Stimulated activated CD8-positive, alpha-beta memory T cell treated with anti-CD3 and anti-CD28 coated beads, Interleukin-12 subunit alpha, Interleukin-12 subunit beta, amount 100 ng/mL, for 4 hours (primary cell): ENCODE data around the gene THADA.

Experiments
- DNase-seq: peaks from one replicate; pipeline ENCODE4 v3.0.0-alpha.2; 2020; ENCODE audit warnings: low read depth

The THADA gene

DNA sequence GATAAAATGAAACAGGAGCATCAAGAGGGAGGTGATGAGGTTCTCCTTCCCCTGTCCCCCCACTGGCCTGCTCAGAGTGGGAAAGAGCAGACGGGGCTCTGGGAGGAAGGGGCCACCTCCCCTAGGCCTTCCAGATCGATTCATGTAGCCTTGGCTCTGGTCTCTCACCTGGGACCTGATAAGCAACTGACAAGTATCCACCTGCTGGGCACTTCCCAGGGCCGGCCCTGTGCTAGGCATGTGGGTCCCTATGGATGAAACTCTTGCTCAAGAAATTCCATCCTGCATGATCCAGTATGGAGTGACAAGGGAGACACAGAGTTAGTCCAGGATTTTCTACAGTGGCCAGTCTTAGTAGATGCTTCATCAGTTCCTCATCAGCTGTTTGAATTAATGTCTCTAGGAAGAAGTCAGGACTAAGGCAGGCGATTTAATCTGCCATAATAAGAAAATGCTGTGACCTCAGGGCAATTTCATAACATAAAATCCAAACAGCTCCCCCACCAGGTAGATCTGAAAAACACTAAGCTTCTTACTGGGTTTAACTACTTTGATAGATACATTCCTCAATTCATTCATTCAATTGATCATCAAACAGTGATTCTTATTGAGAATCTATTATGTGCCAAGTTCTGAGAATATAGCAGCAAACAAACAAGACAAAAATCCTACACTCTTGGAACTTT lies 324.8 kb downstream of the THADA start:
- DNase-seq: no peak

DNA sequence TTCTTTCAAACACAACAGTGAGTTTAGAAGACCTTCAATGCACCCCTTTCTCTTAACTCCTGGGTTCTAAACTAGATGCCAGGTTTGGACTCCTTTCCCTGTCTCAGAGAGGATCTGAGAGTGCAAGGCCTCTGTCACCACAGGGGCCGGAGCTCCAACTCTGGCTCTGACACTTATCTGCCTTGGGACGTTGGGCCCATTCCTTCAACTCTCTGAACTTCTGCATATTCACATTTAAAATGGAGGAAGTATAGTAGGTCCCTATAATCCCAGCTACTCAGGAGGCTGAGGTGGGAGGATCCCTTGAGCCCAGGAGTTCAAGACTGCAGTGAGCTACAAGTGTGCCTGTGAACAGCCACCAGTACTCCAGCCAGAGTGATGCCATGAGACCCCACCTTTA lies 325.4 kb downstream of the THADA start:
- no peak for DNase-seq

DNA sequence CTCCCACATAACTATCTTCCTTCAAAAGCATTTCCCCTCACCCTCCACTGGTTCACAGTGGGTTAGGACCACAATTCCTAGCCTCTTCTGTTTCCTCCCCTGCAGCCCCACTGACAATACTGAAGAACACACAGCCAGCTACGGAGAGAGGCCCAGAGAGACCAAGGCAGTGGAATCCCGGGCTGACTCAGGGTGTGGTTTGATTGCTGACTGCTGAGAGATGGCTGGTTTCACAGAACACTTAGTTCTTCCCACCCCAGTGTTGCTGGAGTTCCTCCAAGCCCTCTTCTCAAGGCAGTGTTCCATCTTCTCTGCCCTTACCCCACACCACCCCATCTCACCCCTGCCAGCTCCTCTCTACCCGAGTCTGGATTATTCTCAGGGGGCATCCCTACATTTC lies 326.1 kb downstream of the THADA start:
- no peak for DNase-seq

DNA sequence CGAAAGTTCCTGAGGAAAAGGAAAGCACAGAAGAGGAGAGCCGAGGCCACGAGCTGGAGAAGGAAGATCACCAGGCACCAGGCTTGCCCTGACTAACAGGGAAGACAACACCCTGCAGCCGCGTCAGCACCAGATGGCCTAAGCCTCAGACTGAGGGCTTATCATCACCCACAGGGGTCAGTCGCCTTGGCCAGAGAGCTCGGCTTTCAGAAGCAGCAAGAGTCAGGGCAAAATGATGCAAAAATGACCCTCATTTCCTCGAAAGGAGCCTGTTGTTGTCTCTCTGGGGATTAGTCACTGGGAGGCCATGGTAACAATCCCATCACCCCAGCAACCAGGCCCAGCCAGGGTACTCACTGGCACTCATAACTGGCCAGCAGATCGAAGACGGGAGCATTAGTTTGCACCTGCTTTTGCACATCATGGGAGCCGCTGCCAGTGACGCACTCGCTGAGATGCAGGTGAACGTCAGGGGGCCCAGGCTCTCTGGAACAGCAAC lies 326.7 kb downstream of the THADA start:
- no peak for DNase-seq

DNA sequence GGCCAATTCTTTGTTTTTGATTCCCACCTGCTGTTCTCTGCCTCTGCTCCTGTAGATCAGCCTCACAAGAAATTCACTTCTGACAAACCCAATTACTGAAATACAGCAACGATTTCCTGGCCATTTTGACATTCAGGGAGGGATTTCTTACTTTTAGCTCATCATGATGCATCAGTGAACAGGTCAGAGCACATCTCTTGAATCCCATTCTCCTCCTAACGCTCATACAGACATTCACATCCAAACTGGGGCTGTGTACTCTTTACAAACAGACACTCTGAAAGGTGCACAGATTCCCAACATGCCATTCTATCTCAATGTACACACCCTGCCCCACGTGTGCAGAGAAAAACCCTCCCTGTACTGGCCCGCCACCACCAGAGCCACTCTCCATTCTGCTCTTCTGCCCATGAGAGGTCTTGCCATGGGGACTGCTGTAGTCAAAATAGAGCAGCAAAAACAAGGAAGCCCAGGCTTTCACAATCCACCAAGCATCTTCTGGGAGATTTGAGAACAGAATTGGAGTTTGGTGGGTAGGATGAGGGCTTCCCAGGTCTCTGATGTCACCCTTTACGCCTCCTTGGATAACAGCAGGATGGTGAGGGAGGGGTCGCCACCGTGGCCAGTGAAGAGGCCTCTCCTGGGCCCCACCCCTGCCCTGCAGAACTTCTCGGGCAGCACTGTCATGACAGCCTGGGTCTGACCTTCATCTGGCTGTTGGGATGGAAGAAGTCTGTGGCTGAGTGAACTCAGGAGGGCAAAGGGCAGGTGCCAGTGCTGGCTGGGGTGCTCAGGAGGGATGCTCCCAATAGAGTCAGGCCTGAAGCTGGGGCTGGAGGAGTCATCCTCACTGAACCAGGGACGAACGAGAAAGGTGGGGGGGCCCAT lies 327.5 kb downstream of the THADA start:
- DNase-seq: no peak

DNA sequence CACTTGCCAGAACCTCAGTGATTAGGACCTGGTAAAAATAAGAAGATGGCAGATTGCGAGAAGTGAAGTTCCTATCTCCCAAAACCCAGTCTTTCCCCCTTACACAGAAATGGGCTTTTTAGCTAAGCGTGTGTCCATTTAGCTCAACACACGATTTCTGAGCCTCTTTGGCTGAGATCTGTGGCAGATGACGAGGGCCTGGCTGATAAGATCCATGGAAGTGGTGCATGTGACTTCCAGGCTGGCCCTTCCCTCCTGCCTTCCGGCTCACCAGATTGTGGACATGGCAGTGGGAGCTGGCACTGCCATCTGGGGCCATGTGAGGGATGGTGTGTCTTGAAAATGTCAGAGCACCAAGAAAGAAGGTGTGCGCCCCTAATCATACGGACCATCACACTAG lies 328.5 kb downstream of the THADA start:
- DNase-seq: no peak

DNA sequence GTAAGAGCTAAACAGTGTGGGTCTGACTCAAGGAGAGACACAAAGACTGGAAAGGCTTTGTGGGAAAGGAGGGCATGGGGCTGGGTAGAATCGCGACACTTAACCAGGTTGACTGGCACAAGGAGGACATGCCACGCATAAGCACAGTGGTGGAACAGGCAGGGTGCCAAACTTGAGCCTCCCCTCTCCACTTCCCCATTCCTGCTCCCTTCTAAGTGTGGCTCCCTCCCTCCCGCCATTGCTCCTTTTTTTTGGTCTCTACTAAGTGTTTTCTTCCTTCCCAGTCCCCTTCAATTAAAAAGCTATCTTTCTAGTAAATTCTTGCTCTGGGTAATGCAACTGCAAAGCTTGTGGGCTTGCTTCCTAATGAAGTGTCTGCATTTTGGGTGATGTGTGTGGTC lies 329.1 kb downstream of the THADA start:
- DNase-seq: no peak

DNA sequence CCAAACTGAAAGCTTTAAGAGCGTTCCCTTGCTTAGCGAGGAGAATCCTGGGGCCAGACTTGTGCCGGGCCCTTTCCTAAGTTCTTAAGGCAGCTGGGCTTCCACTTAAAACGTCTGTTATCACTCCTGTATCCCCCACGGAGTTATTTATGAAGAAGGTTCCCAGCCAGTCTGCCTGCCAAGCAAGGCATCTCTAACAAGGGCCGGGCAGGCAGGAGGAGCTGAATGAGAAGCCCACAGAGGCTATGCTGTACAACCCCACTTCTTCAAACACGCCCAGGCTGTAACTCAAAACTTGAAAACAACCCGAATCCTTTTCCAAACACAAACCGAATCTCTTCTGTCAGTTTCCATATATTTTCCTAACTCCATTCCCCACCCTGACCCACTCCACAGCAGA lies 330.4 kb downstream of the THADA start:
- no peak for DNase-seq

DNA sequence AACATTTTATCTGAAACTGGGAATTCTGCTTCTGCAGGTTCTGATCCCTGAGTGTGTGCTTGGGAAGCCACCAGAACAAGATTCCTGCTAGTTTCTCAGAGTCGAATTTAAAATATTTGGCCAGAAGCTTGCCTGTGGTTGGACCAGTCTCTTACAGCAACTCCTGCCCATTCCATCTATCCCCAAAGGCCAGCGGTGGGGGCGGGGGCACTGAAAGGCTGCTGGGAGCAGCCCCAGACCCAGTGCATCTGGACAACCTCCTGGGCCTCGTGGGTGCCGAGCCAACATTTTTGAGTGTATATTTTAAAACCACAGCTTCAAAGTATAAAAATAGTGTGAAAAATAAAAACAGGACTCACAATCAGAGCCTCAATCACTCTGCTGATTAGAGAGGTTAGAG lies 330.8 kb downstream of the THADA start:
- no peak for DNase-seq

DNA sequence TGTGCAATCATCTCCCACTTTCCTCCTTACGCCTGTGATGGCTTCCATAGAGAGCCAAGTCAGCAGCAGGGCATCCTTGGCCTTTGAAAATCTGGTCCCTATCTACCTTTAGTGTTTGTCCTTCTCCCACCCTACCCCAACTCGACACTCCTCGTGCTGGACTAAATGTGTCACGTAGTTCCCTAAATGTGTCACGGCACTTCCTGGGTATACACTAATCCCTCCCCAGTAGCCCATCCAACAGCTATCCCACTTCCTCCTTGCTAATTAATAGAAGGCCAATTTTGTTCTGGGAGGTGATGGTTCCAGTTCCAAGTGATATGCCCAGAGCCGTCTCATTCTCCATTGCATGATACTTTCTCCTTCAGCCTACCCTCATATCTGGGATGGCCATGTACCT lies 332.9 kb downstream of the THADA start:
- no peak for DNase-seq

DNA sequence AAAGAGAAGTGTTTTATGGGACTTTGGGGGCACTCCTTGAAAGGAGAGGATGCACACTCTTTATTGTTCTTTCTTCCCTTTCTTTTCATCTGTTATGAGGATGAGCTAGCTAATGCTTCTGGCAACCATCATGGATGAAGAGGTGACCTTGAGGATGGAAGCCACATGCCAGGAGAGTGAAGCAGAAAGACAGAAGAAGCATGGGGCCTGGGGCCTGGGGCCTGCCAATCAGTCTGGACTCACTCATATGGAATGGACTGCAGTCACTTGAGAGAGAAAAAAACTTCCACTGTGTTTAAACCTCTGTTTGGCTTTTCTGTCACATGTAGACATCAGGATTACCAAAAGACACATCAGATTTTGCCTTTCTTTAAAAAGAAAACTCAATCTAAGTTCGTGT lies 333.6 kb downstream of the THADA start:
- DNase-seq: no peak

DNA sequence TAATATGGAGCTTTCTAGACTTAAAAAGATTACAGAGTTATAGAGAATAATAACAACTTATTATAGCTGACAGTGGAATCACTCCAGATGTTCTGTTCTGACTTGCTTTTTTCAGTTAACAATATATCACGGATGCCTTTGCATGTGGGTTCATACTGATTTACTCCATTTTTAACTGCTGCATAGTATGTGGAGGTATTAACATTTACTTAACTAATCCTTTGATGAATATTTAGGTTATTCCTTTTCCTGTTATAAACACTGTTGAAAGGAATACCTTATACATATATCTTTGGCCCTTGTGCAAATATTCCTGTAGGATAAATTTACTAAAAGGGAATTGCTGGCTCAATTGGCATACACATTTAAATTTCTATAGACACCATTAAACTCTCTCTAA lies 336.3 kb downstream of the THADA start:
- DNase-seq: no peak

DNA sequence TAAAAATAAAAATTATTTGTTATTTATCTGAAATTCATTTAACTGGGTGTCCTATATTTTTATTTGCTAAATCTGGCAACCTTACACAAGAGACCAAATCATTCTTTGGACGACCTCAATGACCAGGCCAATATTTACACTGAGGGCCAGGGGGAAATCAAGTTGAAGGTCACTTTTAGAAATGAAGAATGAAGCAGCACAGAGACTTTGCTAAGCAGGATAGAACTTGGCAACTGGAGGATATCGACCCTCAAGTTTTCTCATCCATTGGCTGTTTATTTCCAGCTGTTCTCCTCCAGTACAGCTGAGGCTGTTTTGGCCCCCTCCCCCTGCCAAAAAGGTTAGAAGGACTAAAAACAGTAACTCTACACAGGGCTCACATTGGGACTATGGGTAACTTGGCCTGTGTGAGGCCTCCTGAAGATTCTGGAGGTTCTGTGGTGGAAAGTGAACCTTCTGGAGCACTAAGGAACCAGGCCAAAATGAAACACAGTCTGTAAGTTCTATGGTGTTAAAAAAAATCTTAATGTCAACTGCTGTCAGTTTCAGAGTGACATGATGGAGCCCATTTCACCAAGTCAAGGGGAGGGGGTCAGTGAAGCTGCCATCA lies 337.2 kb downstream of the THADA start:
- no peak for DNase-seq

DNA sequence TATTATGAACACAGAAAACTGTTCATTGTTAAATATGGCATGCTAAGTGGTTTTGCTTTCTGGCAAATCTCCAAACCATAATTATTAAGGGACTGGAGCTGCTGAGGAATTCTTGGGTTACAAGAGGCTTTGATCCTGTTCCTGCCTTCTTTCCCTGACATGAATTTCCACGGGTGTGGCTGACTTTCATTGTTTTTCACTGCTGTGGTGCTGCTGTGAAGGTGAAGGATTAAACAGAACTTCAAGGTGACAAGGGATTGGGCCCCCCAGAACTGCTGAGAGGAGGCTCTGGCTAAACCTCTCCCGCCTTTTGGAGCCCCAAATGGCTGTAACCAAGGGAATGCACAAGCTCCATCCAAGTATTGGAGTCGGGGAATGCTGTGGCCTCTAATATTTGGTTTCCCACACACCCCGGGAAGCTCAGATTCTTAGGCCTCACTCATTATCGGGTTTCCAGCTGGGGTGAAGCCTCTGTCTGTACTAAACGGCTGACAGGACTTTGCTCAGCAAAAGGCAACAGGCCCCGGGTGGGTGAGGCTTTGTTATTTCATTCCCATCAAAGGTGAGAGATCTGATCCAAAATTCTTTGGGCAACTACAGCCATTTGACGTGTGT lies 340.4 kb downstream of the THADA start:
- no peak for DNase-seq

DNA sequence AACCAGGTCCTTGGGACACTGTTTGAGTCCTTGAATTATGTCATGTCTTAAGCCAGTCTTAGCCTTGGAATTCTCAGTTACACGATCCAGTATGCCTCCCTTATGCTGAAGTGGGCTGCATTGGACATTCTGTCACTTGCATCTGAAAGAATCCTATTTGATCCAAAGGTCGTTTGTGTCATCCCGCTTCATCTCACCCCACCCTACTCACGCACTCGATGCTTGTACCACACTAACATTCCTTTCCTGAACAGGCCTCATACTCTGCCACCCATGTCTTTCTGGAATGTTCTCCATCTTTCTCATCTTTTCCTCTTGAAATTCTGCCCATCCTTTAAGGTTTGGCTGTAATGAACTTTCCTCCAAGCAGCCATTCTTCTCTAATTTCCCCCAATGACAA lies 341.5 kb downstream of the THADA start:
- DNase-seq: no peak

DNA sequence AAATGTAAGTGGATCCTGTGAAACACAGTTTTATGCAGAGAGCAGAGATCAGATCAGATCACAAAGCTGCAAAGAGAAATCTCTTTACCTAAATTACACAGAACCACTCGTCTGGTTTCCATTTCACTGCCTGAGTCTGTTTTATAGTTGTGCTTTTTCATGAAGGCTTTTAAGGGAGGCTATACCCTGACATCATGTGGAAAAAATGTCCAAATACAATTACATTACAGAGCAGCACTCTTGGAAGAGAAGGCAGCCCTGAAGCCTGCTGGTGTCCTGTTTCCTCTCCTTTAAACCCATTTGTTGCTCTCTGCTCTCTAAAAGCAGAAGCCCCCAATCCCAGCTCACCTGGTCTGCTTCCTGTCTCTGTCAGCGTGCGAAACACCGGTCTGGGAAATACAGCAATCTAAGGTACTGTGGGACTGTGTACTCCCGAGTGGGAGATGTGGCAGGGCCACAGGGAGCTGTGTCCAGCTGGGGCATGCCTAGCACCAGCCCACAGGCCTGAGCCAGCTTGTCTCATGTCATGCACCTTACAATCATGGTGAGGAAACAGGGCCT lies 344.6 kb downstream of the THADA start:
- no peak for DNase-seq

DNA sequence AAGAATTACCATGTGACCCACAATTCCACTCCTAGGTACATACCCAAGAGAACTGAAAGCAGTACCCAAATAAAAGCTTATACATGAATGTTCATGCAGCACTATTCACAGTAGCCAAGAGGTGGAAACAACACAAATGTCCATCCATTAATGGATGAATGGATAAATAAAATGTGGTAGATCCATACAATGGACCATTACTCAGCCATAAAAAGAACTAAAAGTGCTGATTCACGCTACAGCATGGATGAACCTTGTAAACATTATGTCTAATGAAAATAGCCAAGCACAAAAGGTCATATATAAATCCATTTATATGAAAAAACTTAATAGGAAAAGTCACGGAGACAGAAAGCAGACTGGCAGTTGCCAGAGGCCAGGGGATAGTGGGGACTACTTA lies 345.8 kb downstream of the THADA start:
- DNase-seq: no peak

DNA sequence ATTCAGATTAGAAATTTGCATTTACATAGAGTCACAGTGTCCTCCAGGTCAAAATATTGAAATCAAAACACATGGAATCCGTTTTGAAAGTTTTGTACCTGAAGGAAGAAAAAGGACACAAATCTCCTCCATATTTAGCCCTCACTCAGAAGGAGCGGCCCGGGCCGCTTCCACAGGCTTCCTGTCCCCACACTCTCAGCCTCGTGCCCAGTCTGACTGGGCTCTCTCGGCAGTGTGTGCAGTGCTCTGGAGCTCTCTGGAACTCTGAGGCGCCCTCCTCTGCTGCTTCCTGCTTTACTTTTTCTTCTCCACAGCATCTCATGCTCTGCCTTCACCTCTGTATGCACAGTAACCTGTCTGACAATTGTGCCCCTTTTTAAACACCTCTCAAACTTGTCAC lies 347.2 kb downstream of the THADA start:
- DNase-seq: no peak

DNA sequence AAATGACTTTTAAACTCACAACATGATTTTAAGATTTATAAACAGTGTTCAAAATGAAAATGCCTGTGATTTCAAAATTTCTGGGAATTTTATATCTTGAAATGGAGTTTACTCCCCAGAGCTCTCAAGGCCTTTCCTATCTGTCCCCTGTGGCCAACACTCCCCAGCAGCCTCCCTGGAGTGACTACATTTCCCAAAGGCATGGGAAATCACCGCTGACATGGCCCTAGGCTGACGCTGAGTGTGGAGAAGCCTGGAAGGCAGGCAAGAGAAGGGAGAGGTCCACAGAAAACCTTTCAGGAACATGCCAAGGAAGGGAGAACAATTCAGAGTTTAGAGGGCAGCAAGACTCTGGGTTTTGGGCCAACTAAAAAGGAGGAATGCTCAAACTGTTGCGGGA lies 349.2 kb downstream of the THADA start:
- no peak for DNase-seq

DNA sequence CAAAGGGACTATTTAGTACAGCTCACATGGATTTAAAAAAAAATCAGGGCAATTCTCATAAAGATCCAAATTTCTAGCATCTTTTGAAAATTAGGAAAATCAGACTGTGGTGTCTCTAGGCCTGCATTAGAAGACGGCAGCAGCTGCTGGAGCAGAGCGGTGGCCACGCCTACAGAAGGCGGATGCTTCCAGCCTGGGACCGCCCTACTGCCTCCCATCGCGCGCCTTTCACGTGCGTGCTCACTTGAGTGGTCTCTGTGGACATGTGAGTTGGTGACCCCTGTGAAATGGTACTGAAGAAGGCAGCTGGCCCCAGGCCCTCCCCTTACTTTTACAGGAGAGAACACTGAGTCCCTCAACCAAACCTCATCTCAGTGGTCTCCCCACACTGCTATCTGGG lies 354.3 kb downstream of the THADA start:
- DNase-seq: no peak

DNA sequence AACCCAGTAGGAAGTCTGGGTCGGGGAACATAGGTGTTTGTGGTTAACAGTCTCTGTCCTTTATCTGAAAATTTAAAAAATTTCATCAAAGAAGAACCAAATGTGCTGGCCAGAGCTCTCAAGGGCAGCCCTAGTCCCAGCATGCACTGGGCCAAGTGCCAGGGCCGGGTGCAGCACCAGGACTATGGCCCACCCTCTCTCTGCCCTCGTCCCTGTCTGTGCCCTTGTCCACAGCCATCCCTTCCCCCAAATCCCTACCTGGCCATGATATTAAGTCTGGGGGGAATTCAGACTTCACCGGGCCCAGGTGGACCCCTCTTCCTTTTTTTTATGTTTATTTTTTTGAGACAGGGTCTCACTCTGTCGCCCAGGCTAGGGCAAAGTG lies 355.1 kb downstream of the THADA start:
- no peak for DNase-seq

DNA sequence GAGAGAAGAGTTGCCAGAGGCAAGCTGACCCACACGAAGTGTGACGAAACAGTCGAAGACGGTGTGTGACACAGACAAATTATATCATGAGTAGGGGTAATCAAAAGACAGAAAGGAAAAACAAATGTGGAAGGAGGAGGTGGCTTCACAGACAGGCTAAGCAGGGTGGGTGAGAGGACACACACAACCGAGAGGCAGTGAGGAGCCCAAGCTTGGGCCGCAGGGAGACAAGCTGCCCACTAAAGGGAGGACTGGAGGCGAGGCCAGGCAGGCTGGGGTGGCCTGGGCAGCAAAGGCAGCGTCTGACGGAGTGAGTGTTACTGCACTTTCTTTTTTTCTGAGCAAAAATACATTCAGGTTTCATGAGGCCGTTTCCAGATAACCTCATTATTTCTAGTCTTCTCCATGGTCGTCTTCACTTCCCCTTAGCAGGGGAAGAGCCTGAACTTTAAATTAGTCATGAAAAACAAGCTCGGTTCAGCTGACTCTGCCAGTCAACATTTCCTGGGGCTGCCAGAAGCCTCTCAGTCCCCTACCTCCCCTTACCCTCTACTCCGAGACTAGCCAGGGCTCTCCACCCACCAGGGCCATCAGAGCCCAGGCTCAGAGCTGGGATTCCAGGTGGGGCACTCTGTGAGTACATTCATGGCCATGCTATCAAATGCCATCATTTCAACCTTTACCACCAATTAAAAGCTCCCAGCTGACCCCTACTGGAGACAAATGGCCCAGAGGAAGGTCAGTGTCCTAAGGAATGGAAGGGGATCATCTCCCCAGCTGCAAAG lies 355.7 kb downstream of the THADA start:
- no peak for DNase-seq
